Mesenchymal stem cell (in vitro differentiated cells and primary cell): ENCODE results near the gene SH3D19.
A peak's percentile ranks its signal among the peaks of the same experiment; 100 is the strongest.

Experiments
- DNase-seq: peaks from one replicate; pipeline ENCODE4 v3.0.0-alpha.2; 2013
- H2AFZ ChIP-seq: one replicate; pipeline ENCODE4 v1.6.1; 2013; ENCODE audit warnings: low read depth, mild to moderate bottlenecking, control low read depth, inconsistent platforms, low read length, moderate library complexity
- H2AK5ac ChIP-seq: 2 replicates; pipeline ENCODE4 v1.6.1; 2013; ENCODE audit warnings: low read length, moderate library complexity, mild to moderate bottlenecking, inconsistent platforms; ENCODE audit not compliant: severe bottlenecking
- H2BK120ac ChIP-seq: one replicate; pipeline ENCODE4 v1.6.1; 2013; ENCODE audit warnings: low read depth, mild to moderate bottlenecking, inconsistent platforms, low read length, moderate library complexity
- H2BK12ac ChIP-seq, 2 experiments: one replicate each; pipeline ENCODE4 v1.6.1; 2013; ENCODE audit warnings: inconsistent platforms in 2 of 2, low read length in 2 of 2, mild to moderate bottlenecking in 2 of 2, moderate library complexity in 2 of 2, control low read depth in 1 of 2
- H2BK15ac ChIP-seq: one replicate; pipeline ENCODE4 v1.6.1; 2013; ENCODE audit warnings: mild to moderate bottlenecking, low read depth, inconsistent platforms; ENCODE audit not compliant: poor library complexity, severe bottlenecking
- H2BK5ac ChIP-seq: 2 replicates; pipeline ENCODE4 v1.6.1; 2013; ENCODE audit warnings: low read depth, mild to moderate bottlenecking, low read length, control low read depth, inconsistent platforms; ENCODE audit not compliant: poor library complexity, severe bottlenecking
- H3K14ac ChIP-seq, 2 experiments: one replicate each; pipeline ENCODE4 v1.6.1; 2013; ENCODE audit warnings: inconsistent platforms in 2 of 2, low read length in 2 of 2, control low read depth in 1 of 2, mild to moderate bottlenecking in 1 of 2, moderate library complexity in 1 of 2
- H3K18ac ChIP-seq, 2 experiments: one replicate each; pipeline ENCODE4 v1.6.1; 2013; ENCODE audit warnings: inconsistent platforms in 2 of 2, low read length in 2 of 2, control low read depth in 1 of 2, low read depth in 1 of 2, mild to moderate bottlenecking in 1 of 2
- H3K23ac ChIP-seq, 2 experiments: one replicate each; pipeline ENCODE4 v1.6.1; 2013; ENCODE audit warnings: inconsistent platforms in 2 of 2, low read length in 2 of 2, mild to moderate bottlenecking in 2 of 2, moderate library complexity in 2 of 2, control low read depth in 1 of 2
- H3K27ac ChIP-seq: 2 replicates; pipeline ENCODE4 v1.5.1; 2013; ENCODE audit warnings: mild to moderate bottlenecking, moderate library complexity, low read length, control low read depth, inconsistent platforms; ENCODE audit not compliant: poor library complexity, severe bottlenecking
- H3K27me3 ChIP-seq, 2 experiments: 2 replicates each; pipeline versions ENCODE4 v1.6.1 to v1.7.0; 2013; ENCODE audit warnings: low read length in 2 of 2, mild to moderate bottlenecking in 2 of 2, moderate library complexity in 2 of 2, control low read depth in 1 of 2, inconsistent platforms in 1 of 2; ENCODE audit not compliant: control insufficient read depth in 1 of 2, insufficient read depth in 1 of 2
- H3K36me3 ChIP-seq, 2 experiments: 2 replicates each; pipeline versions ENCODE4 v1.6.1 to v1.7.0; 2013; ENCODE audit warnings: low read length in 2 of 2, control low read depth in 1 of 2, inconsistent platforms in 1 of 2, low read depth in 1 of 2, mild to moderate bottlenecking in 1 of 2; ENCODE audit not compliant: insufficient read depth in 2 of 2, control insufficient read depth in 1 of 2
- H3K4ac ChIP-seq, 2 experiments: one replicate each; pipeline ENCODE4 v1.6.1; 2013; ENCODE audit warnings: inconsistent platforms in 2 of 2, low read length in 2 of 2, mild to moderate bottlenecking in 2 of 2, moderate library complexity in 2 of 2, control low read depth in 1 of 2, low read depth in 1 of 2
- H3K4me1 ChIP-seq: 2 replicates; pipeline ENCODE4 v1.6.1; 2013; ENCODE audit warnings: low read depth, low read length, control low read depth; ENCODE audit not compliant: control insufficient read depth, insufficient read depth
- H3K4me2 ChIP-seq: 2 replicates; pipeline ENCODE4 v1.6.1; 2013; ENCODE audit warnings: low read length, mild to moderate bottlenecking, inconsistent platforms; ENCODE audit not compliant: poor library complexity, severe bottlenecking
- H3K4me3 ChIP-seq, 2 experiments: 2 replicates each; pipeline versions ENCODE4 v1.5.1 to v1.7.0; 2013; ENCODE audit warnings: low read length in 2 of 2, mild to moderate bottlenecking in 2 of 2, control low read depth in 1 of 2, low read depth in 1 of 2; ENCODE audit not compliant: insufficient read depth in 1 of 2
- H3K79me1 ChIP-seq: replicated peaks from 2 replicates; pipeline ENCODE4 v1.6.1; 2013; ENCODE audit warnings: mild to moderate bottlenecking, control low read depth, low read length, inconsistent platforms; ENCODE audit not compliant: poor library complexity, severe bottlenecking
- H3K9ac ChIP-seq: 2 replicates; pipeline ENCODE4 v1.7.0; 2013; ENCODE audit warnings: mild to moderate bottlenecking, low read length, moderate library complexity
- H3K9me3 ChIP-seq: 2 replicates; pipeline ENCODE4 v1.7.0; 2013; ENCODE audit warnings: mild to moderate bottlenecking, low read length; ENCODE audit not compliant: control insufficient read depth
- H4K8ac ChIP-seq: one replicate; pipeline ENCODE4 v1.6.1; 2013; ENCODE audit warnings: inconsistent platforms, mild to moderate bottlenecking, low read length, moderate library complexity
- H4K91ac ChIP-seq: one replicate; pipeline ENCODE4 v1.6.1; 2013; ENCODE audit warnings: mild to moderate bottlenecking, low read length, inconsistent platforms
- WGBS: methylation state at CpG from one replicate; pipeline ENCODE4 v1.1.7; 2013; ENCODE audit warnings: mixed read lengths; 5-methylcytosine and 5-hydroxymethylcytosine counted together

SH3D19 gene

GRCh38 chr4:151193414-151193813 is 132.0 kb downstream of the SH3D19 start:
- 100% methylated on average over 2 of the region's 2 CpGs for WGBS
- no peak overlapping the region for H2AK5ac ChIP-seq

DNA sequence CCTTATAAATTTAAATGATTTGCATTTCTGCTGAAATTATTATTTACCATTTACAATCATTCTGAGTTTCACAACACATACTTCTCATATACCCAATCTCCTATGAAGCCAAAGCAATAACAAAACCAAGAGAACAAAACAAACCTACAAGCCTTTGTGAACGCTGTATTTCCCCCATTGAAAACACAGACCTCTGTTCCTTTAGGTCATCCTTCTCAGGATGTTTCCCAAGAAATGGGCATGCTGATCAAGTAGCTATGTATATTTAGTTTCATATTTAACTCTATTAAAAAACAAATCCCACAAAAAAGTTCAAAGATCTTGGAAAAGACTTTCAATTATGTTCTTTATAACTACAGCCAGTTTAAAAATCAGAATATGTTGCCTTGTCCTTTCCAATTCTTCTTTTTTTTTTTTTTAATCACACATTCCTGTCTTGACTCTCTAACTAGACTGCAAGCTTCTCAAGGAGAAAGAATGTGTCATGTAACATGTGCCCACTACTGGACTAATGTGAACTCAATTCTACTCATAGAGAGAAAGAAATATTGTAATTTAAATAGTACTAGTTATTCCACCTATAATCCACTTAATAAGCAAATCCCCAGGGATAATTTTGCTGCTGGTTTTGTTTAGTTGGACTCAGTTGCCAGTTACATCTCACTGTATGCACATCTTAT is 132.7 kb downstream of the SH3D19 start:
- WGBS = no CpG with 5 or more reads among the region's 1 CpG
- Histone ChIP-seq H3K4me3 (no peak overlapping the region), H3K9ac (no peak overlapping the region), H3K14ac (no peak overlapping the region), H3K9me3 (no peaks in the 10 kb centered on the region), H4K8ac (no peak overlapping the region), H3K4ac (no peak overlapping the region), H3K27me3 (no peaks in the 10 kb centered on the region), H2BK12ac (no peak overlapping the region), H2BK120ac (no peak overlapping the region), H3K4me2 (no peak overlapping the region), H2AK5ac (no peak overlapping the region), H3K4me1 (peaks cover 3% of the 10 kb centered on the region), H2AFZ (no peak overlapping the region), H2BK5ac (no peak overlapping the region), H3K79me1 (peaks cover 20% of the 10 kb centered on the region), H3K27ac (no peak overlapping the region), H3K18ac (no peak overlapping the region), H2BK15ac (no peak overlapping the region), H4K91ac (no peak overlapping the region), H3K23ac (no peak overlapping the region), H3K36me3 (peaks cover 0 to 2% of the 10 kb centered on the region in 2 experiments)
- DNase-seq = no peak

More at GRCh38 chr4:151193414-151193813, 132.0 kb downstream of the SH3D19 start:
- H4K8ac ChIP-seq = no peak overlapping the region
- H3K4me3 ChIP-seq = no peak overlapping the region
- no peak overlapping the region for H3K23ac ChIP-seq
- no peak overlapping the region for H2BK15ac ChIP-seq
- no peak overlapping the region for H3K27ac ChIP-seq
- no peak overlapping the region for H2AFZ ChIP-seq
- H3K79me1 ChIP-seq = peaks cover 18% of the 10 kb centered on the region
- no peak overlapping the region for H3K18ac ChIP-seq
- peaks cover 3% of the 10 kb centered on the region for H3K4me1 ChIP-seq
- H2BK120ac ChIP-seq = no peak overlapping the region
- H2BK5ac ChIP-seq = no peak overlapping the region
- no peak overlapping the region for H4K91ac ChIP-seq
- no peaks in the 10 kb centered on the region for H3K27me3 ChIP-seq
- no peak overlapping the region for H3K9ac ChIP-seq
- H3K14ac ChIP-seq = no peak overlapping the region
- DNase-seq = no peak
- H3K36me3 ChIP-seq = peaks cover 0 to 2% of the 10 kb centered on the region in 2 experiments
- no peak overlapping the region for H2BK12ac ChIP-seq
- no peak overlapping the region for H3K4me2 ChIP-seq
- H3K4ac ChIP-seq = no peak overlapping the region
- H3K9me3 ChIP-seq = no peaks in the 10 kb centered on the region

GRCh38 chr4:151184523-151185458 is 140.6 kb downstream of the SH3D19 start:
- Histone ChIP-seq H2BK15ac (no peak overlapping the region), H3K27ac (peak overlapping the region; percentile 15), H3K4me3 (no peak overlapping the region), H3K23ac (no peak overlapping the region), H2BK5ac (peak overlapping the region; percentile 51), H4K91ac (no peak overlapping the region), H3K4me1 (peaks cover 3% of the 10 kb centered on the region), H3K27me3 (no peaks in the 10 kb centered on the region), H3K9me3 (no peaks in the 10 kb centered on the region), H2BK12ac (no peak overlapping the region), H3K4me2 (no peak overlapping the region), H2AK5ac (no peak overlapping the region), H4K8ac (no peak overlapping the region), H3K36me3 (peaks cover 8 to 32% of the 10 kb centered on the region in 2 experiments), H2BK120ac (no peak overlapping the region), H3K79me1 (peaks cover 9% of the 10 kb centered on the region), H3K4ac (peak overlapping the region in 1 of 2 experiments; percentile 37), H3K9ac (no peak overlapping the region), H2AFZ (no peak overlapping the region), H3K14ac (peak overlapping the region in 1 of 2 experiments; percentile 48), H3K18ac (no peak overlapping the region)
- WGBS = 84% methylated on average over 6 of the region's 6 CpGs
- peak; percentile 80 for DNase-seq

DNA sequence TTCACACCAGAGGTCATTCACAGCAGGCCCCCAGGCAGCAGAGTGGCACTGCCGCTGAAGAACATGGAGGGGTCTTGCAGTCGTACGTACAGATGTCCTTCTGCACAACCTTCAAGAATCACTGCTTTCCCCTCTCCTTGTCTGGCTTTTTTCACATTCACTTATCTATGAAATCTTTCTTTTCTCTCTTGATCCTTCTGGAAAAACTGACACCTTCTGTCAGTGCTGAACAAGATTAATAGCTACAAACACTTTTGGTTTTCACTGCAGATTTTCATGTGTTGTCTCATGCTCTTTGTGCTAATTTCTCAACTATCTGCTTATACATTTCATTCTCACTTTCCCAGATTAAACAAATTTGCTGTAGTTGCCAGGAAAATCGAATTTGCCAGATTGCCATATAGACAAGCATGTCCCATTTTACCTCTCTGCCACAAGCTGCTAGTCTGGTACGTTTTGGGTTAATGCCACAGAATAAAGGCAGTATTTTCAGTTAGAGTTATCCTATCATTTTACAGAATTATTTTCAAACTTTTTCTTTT is 142.9 kb downstream of the SH3D19 start:
- Histone ChIP-seq H2AFZ (no peak overlapping the region), H3K9me3 (no peaks in the 10 kb centered on the region), H2BK120ac (no peak overlapping the region), H2AK5ac (no peak overlapping the region), H2BK15ac (no peak overlapping the region), H3K4me3 (no peak overlapping the region), H3K4me1 (peaks cover 3% of the 10 kb centered on the region), H3K79me1 (peaks cover 8% of the 10 kb centered on the region), H4K8ac (no peak overlapping the region), H2BK5ac (no peak overlapping the region), H3K23ac (no peak overlapping the region), H3K27ac (no peak overlapping the region), H4K91ac (no peak overlapping the region), H3K4ac (no peak overlapping the region), H2BK12ac (no peak overlapping the region), H3K18ac (no peak overlapping the region), H3K9ac (no peak overlapping the region), H3K4me2 (no peak overlapping the region), H3K14ac (no peak overlapping the region), H3K27me3 (no peaks in the 10 kb centered on the region), H3K36me3 (peaks cover 9 to 53% of the 10 kb centered on the region in 2 experiments)
- no peak for DNase-seq
- 89% methylated on average over 4 of the region's 5 CpGs for WGBS
